ENCODE data around the gene NALF2.

Gene NALF2

DNA sequence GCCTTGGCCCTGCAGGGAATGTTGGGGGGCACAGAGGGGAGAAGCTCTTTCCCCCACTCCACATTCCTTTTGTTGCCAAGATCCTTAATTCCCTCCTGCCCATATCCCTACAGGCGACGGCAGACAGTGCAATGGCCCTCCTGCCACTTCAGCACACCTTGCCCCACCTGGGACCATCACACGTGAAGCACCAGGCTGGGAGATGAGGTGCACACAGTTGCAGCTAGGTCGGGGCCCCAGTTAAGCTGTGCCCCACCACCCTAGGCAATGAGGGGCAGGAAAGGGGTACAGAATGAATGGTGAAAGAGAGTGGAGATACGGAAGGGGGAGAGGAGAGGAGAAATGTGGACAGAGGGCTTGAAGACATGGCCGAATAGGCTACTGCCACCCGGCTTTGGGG lies 26.2 kb downstream of the NALF2 start:
- no peak for DNase-seq

DNA sequence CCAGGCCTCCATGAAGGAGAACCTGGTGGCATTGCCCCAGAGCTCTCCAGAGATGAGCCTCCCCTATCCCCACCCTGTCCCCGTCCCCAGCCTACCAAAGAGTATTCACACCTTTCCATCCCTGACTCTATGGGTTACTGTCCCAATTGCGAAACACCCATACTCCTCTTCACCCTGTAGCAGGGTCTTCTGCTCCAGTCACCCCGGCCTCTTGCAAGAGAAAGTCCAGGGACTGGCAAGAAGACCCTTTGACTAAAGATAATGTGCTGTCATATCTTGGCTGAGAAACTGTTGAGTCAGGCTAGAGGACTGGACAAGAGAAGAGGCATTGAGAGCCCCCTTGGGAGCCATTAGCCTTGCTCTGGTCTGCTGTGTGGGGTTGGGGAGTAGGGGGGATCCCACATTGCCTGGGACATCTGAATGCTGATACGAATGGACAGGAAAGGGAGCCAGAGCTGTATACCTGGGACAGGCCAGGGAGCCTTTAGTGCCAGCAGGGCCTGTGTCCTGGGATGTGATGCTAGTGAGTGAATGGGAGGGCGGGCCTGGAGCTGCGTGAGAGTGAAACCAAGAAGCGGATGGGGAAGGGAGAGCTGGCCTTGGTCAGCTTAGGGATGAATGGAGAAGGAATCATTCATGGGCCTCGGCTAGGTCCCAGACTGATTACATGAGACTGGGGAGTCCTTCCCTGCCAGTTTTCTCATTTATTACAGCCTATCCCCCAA lies 27.1 kb downstream of the NALF2 start:
- DNase-seq, result no peak

DNA sequence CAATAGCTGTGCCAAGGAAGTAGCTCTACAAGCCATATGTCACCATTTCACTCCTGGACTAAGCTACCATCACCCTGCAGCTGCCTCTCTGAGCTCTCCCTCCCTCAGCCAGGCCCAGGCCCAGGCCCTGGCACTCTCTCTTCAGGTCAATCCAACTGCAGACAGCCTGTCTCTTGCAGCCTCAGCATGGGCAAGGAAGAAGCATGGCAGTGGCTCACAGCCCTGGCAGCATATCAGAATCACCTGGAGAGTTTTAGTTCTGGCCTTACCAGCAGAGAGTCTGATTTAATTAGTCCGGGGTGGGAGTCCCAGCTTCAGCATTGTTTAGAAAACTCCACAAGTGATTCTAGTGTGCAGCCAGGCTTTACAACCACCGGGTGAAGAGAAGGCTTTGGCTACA lies 31.5 kb downstream of the NALF2 start:
- no peak for DNase-seq

DNA sequence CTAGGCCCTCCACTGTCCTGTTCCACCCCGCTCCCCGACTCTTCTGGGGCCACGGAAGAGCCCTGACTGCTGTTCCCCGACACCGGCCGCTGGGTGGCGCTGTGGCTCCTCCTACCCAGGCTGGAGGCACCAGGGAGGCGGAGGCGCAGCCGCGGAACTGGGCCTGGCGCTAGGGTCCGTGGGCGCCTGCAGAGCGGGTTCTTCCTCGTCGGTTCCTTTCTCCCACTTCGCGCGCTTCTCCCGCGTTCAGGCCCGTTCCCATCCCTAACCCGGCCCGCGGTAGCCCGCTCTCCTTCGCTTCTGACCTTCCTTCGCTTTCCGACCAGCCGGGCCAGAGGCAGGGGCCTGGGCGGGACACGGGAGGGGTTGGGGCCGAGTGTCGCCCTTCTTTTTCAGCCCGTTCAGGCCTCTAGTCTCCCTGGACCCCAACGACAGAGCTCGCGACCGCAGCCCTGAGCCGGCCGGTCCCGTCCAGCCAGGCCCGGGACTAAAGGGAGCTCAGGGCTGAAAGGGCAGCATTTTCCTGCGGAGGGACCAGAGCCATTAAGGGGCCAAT lies 34.3 kb downstream of the NALF2 start:
- DNase-seq, result peak; percentile 75 to 90 (median 84)

DNA sequence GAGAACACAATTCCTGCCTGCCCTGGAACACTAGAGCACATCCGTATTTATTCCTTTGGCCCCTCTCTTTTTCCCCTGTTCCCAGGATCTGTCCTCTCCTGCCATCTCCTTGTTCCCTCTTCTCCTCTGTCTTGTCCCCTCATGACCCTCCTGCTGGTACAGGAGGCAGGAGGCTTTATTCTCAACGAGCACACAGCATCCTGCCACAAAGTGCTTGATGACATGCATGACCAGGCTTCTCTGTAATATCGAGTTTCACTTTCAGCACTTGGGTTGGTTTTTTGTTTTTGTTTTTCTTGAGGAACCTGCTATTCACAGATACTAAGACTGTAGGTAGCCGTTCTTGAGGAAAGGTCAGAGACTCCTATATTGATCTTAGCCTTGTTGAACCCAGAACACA lies 35.3 kb downstream of the NALF2 start:
- DNase-seq, result no peak

DNA sequence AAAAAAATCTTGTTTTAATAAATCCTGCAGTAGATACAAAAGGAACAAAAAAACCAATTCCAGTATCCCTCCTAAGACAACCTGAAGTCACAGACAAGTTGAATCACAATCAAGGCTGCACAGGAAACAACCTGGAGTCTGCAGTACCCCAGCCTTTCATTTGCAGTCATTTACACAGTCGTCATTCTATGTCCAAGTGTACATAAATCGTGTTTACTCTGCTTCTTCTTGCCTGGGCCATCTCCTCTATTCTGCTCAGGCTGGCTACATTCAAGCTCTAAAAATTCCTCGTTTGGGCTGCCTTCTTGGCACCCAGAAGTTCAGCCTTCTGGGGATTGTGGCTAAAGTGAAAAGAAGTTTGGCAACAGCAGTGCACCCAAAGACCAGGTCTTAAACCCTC lies 37.8 kb downstream of the NALF2 start:
- DNase-seq, result no peak

DNA sequence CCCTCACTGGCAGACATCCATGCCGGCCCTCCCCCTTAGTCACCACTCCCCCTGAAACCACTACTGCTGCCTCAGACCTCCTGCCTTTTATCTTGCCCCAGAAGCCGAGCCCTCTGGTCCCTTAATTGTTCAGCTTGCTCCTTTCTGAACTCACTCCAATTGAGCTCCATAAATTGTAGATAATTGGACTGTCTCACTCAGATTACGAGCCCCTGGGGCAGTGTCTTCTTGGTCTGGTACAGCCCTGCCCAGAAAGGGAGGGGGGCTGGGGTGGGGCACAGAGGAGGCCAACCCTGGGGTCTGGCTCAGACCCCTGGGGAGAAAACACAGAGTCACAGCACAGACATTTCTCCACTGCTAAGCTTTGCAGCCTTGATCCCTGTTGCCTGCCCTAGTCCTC lies 39.4 kb downstream of the NALF2 start:
- no peak for DNase-seq

DNA sequence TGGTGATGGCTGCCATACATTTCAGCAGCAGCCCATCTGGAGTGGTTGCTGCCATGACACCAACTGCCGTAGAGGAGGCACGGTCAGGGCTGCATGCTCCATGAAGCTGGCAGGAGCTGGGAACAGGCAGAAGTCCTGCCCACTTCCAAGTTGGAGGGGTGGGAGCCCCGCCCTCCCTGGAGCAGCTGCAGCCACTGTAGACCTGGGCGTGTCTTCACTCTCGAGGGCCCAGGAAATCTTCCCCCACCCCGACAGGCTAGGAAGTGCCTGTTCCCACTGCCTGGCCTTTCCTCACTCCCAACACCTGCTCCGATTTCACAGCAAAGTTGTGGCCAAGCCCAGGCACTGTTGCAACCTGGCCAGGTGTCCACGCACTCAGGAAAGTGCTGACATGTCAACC lies 42.3 kb downstream of the NALF2 start:
- no peak for DNase-seq

DNA sequence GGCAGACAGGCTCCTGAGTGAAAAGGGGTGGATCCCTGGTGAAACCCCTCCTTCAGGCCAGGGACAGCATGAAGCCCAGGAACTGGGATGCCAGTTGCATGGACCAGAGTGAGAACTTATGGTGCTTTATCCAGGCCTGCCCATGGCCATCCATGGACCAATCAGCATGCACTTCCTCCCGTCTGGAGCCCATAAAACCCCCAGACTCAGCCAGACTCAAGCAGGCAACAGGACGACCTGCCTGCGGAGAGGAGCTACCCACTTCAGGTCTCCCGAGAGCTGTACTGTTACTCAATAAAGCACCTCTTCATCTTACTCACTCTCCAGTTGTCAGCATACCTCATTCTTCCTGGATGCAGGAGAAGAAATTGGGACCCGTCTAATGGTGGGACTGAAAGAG lies 42.9 kb downstream of the NALF2 start:
- DNase-seq, result no peak

DNA sequence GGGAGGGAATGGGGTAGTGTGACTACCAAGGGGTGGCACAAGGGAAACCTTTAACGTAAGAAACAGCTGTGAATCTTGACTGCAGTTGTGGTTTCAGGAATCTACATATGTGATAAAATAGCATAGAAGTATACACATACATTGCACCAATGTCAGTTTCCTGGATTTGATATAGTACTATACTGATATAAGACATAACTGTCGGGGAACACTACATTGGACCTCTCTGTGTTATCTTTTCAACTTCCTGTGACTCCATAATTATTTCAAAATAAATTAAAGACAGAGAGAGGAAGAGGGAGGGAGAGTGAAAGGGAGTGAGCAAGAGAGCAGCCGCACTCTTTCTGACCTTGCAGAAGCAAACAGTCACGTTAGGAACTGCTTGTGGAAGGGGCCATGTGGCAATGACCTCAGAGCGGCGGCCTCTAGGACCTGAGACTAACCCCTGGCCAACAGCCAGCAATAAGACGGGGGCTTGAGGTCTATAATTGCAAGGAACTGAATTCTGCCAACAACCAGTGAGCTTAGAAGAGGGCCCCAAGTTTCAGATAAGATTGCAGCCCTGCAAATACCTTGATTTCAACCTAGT lies 47.4 kb downstream of the NALF2 start:
- no peak for DNase-seq

DNA sequence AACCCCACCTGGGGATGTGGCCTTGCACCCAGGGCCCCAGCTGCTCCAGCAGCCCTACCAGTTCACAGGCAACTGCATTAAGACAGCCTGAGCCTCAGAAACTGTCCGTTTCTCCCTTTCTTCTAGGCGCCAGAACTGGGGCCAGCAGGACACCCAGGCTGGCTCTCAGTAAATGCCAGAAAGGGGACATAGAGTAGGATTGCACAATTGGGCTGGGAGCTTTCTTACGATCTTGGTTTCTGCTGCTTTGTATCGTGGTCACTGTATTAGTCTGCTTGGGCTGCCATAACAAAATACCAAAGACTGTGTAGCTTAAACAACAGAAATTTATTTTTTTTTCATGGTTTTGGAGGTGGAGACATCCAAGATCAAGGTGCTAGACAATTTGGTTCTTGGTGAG lies 48.4 kb downstream of the NALF2 start:
- DNase-seq, result no peak
